A549 (cell line): ENCODE data around the gene GMDS. TPM values are rescaled to one million over a fixed set of nuclear protein-coding genes. Genes with fewer than 3 reads are reported as not detected.
"Not testable (repeated sequence)": the region's sequence is repeated elsewhere in the genome, so short reads cannot be mapped to it uniquely, and the experiment has no call there.

Experiments
- ATAC-seq, 2 experiments: fragments of 200-7000 bp in 1 of 2; fragments of >200 bp in 1 of 2; cut with Nextera tagmentation in 1 of 2; cut with Tn5 transposase in 1 of 2; 3 replicates each; pipeline versions ENCODE4 v1.8.0 to v1.9.1; 2018 to 2020; ENCODE audit warnings: mild to moderate bottlenecking in 1 of 2, moderate library complexity in 1 of 2
- CTCF ChIA-PET: fragments of 300-600 bp; sonication (Branson Sonifier 250); formaldehyde crosslinking; extraction: SDS; loops from one replicate; lab custom pipeline; 2021; ENCODE audit warnings: antibody characterized with exemption, inconsistent platforms; lab: Yijun Ruan, JAX
- POLR2A ChIA-PET: fragments of 350-600 bp; formaldehyde crosslinking; extraction: SDS; loops from one replicate; lab custom pipeline; 2021; ENCODE audit warnings: antibody characterized with exemption, inconsistent platforms; lab: Yijun Ruan, JAX
- DNase-seq, 2 experiments: peaks; one replicate each; pipeline versions ENCODE4 v3.0.0 to v3.0.0-alpha.2; 2011 to 2016; ENCODE audit warnings: low read depth in 1 of 2, low spot score in 1 of 2
- FAIRE-seq: peaks from 2 replicates; lab custom pipeline; 2011; peaks lifted over from hg19 to GRCh38; lab: Jason Lieb, UNC
- H3K27ac ChIP-seq, 2 experiments: fragments of >200 bp; sonication (Bioruptor Twin); formaldehyde crosslinking; 3 replicates each; pipeline ENCODE4 v1.5.1; 2016 to 2017
- H3K4me1 ChIP-seq: fragments of >200 bp; sonication (Bioruptor Twin); formaldehyde crosslinking; 3 replicates; pipeline ENCODE4 v1.6.1; 2016
- H3K4me2 ChIP-seq: fragments of >200 bp; sonication (Bioruptor Twin); formaldehyde crosslinking; 3 replicates; pipeline ENCODE4 v1.6.1; 2016
- H3K4me3 ChIP-seq: fragments of >200 bp; sonication (Bioruptor Twin); formaldehyde crosslinking; 3 replicates; pipeline ENCODE4 v1.5.1; 2016
- H3K9me3 ChIP-seq: fragments of >200 bp; sonication (Bioruptor Twin); formaldehyde crosslinking; 3 replicates; pipeline ENCODE4 v1.6.1; 2016
- ATOH8 ChIP-seq: fragments of 250-450 bp; sonication (Bioruptor Pico); IDR thresholded peaks from 2 replicates; pipeline ENCODE4 v1.5.0; 2020; ENCODE audit warnings: low read depth, mild to moderate bottlenecking, moderate library complexity
- CBX8 ChIP-seq: fragments of 200-600 bp; sonication (generic); IDR thresholded peaks from 2 replicates; pipeline ENCODE4 v1.6.1; 2016
- CEBPB ChIP-seq, 2 experiments: fragments of >200 bp in 1 of 2; sonication (Bioruptor Twin) in 1 of 2; formaldehyde crosslinking in 1 of 2; IDR thresholded peaks; 2 replicates each; pipeline ENCODE4 v1.6.1; 2012 to 2016
- EHF ChIP-seq: fragments of 250-450 bp; sonication (Bioruptor Pico); IDR thresholded peaks from 2 replicates; pipeline ENCODE4 v1.5.0; 2020; ENCODE audit warnings: mild to moderate bottlenecking
- FOSB ChIP-seq: fragments of 250-450 bp; sonication (Bioruptor Pico); IDR thresholded peaks from 2 replicates; pipeline ENCODE4 v1.5.0; 2020; ENCODE audit warnings: mild to moderate bottlenecking, moderate library complexity
- HOXB5 ChIP-seq: fragments of 250-450 bp; sonication (Bioruptor Pico); IDR thresholded peaks from 2 replicates; pipeline ENCODE4 v1.5.0; 2020; ENCODE audit warnings: mild to moderate bottlenecking, moderate library complexity
- KDM1A ChIP-seq: fragments of 200-600 bp; sonication (generic); IDR thresholded peaks from 2 replicates; pipeline ENCODE4 v1.6.1; 2016; ENCODE audit warnings: low read depth, mild to moderate bottlenecking
- KDM5A ChIP-seq: fragments of 200-600 bp; sonication (generic); IDR thresholded peaks from 2 replicates; pipeline ENCODE4 v1.6.1; 2016; ENCODE audit warnings: antibody characterized with exemption, mild to moderate bottlenecking
- MAFK ChIP-seq: fragments of 450-650 bp; IDR thresholded peaks from 2 replicates; pipeline ENCODE4 v1.6.1; 2014; ENCODE audit not compliant: partially characterized antibody
- MAZ ChIP-seq: fragments of 150-350 bp; IDR thresholded peaks from 2 replicates; pipeline ENCODE4 v1.6.1; 2014; ENCODE audit warnings: antibody characterized with exemption, low read depth, low read length, borderline replicate concordance
- MYC ChIP-seq: IDR thresholded peaks from 2 replicates; pipeline ENCODE4 v1.6.1; 2012; ENCODE audit warnings: mild to moderate bottlenecking, inconsistent platforms, low read length, improper control_type of control experiment, borderline replicate concordance
- NFE2L2 ChIP-seq: fragments of 150-350 bp; conservative IDR thresholded peaks from 2 replicates; pipeline ENCODE4 v1.6.1; 2014; ENCODE audit warnings: low read length
- NR3C1 ChIP-seq: fragments of >200 bp; sonication (Bioruptor Twin); formaldehyde crosslinking; IDR thresholded peaks from 3 replicates; pipeline ENCODE4 v1.6.1; 2017
- PHF8 ChIP-seq: fragments of 200-600 bp; sonication (generic); IDR thresholded peaks from 2 replicates; pipeline ENCODE4 v1.6.1; 2016; ENCODE audit warnings: low read depth, mild to moderate bottlenecking, antibody characterized with exemption, moderate library complexity, borderline replicate concordance
- POLR2A ChIP-seq: IDR thresholded peaks from 2 replicates; pipeline ENCODE4 v1.6.1; 2012; ENCODE audit warnings: mild to moderate bottlenecking, low read length
- RAD21 ChIP-seq, 2 experiments: fragments of >200 bp in 1 of 2; sonication (Bioruptor Twin) in 1 of 2; formaldehyde crosslinking in 1 of 2; IDR thresholded peaks in 1 of 2; conservative IDR thresholded peaks in 1 of 2; 2 replicates in 1 of 2; 3 replicates in 1 of 2; pipeline ENCODE4 v1.6.1; 2012 to 2018; ENCODE audit warnings: inconsistent platforms in 1 of 2
- RARB ChIP-seq: fragments of 250-450 bp; sonication (Bioruptor Pico); IDR thresholded peaks from 2 replicates; pipeline ENCODE4 v1.8.0; 2021; ENCODE audit warnings: mild to moderate bottlenecking, moderate library complexity
- REST ChIP-seq: fragments of 200-600 bp; sonication (generic); IDR thresholded peaks from 2 replicates; pipeline ENCODE4 v1.6.1; 2016; ENCODE audit warnings: antibody characterized with exemption, mild to moderate bottlenecking, moderate library complexity
- SREBF2 ChIP-seq: fragments of 450-650 bp; IDR thresholded peaks from 2 replicates; pipeline ENCODE4 v1.6.1; 2014; ENCODE audit warnings: mild to moderate bottlenecking, moderate library complexity
- USF2 ChIP-seq: fragments of 450-650 bp; IDR thresholded peaks from 2 replicates; pipeline ENCODE4 v1.6.1; 2014; ENCODE audit warnings: antibody characterized with exemption
- ZFP36 ChIP-seq: fragments of 450-650 bp; IDR thresholded peaks from 2 replicates; pipeline ENCODE4 v1.6.1; 2014; ENCODE audit warnings: borderline replicate concordance; ENCODE audit not compliant: partially characterized antibody
- ZNF302 ChIP-seq: fragments of 250-450 bp; sonication (Bioruptor Pico); IDR thresholded peaks from 2 replicates; pipeline ENCODE4 v1.9.0; 2021; ENCODE audit warnings: inconsistent platforms, mild to moderate bottlenecking, moderate library complexity
- ZSCAN20 ChIP-seq: fragments of 250-450 bp; sonication (Bioruptor Pico); IDR thresholded peaks from 2 replicates; pipeline ENCODE4 v1.8.0; 2022; ENCODE audit warnings: mild to moderate bottlenecking, moderate library complexity
- WGBS: methylation state at CpG from one replicate; pipeline ENCODE4 v1.1.6; 2017; ENCODE audit errors: missing lambda C conversion rate; 5-methylcytosine and 5-hydroxymethylcytosine counted together
- polyA plus RNA-seq, 4 experiments: library from polyadenylated mRNA; depleted of rRNA in 3 of 4; stranded (reverse); fragments of >200 nt; fragmentation: RNase III in 1 of 4; extraction: RNeasy Plus Mini Kit Qiagen cat#74134 plus additional on column Dnase treatment in 1 of 4; gene quantifications; 2 replicates in 3 of 4; 3 replicates in 1 of 4; pipeline ENCODE4 v1.2.3, GENCODE V29; 2011 to 2017
- TF ChIP-seq, protein P1 (sequence below): fragments of 150-350 bp; IDR thresholded peaks from 2 replicates; pipeline ENCODE4 v1.6.1; 2014; ENCODE audit warnings: low read depth, mild to moderate bottlenecking, low read length
- TF ChIP-seq, protein P2 (sequence below): fragments of >200 bp; sonication (Bioruptor Twin); formaldehyde crosslinking; IDR thresholded peaks from 3 replicates; pipeline ENCODE4 v1.5.1; 2016
- TF ChIP-seq, protein P3 (sequence below): IDR thresholded peaks from 2 replicates; pipeline ENCODE4 v1.6.1; 2012; ENCODE audit warnings: low read depth, borderline replicate concordance

Gene GMDS
- polyA plus RNA-seq, 2 of the 4 experiments (the other 2 are of a cell fraction), result 9.9 to 12.4 TPM

DNA sequence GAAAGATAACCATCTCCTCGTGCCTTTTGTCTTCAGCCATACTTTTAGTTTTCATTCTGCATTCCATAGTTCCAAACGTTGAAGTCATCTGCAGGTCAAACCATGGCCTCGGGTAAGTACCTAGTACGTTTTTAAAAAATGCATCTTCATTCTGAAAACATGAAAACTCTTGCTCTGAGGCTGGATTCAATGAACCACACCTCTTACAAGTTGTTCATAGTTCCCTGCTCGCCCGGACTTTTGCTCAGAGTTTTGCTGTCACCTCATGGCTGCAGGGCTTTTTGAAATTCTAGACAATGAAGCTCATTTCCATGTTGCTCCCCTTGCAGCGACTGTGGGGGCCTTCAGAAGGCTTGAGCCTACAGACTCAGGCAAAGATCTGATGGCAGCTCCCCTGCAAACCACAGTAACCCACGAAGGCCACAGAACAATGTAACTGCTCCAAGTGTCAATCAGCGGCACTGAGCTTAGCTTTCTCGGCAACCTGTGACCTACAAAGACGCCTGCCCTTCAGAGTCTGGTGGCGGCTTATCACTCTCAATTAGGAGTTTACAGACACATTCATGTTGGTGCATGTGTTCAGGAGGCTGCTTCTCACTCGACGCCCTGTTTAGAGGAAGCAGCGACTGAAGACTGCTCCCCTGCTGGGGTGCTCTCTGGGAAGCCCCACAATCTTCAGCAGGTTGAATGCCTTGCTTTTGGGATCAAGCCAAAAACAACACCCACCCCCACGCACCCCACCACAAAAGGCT lies 574.5 kb downstream of the GMDS start:
- no peaks in the 10 kb centered on the region for H3K4me1 ChIP-seq
- CTCF ChIA-PET, result interaction anchor here (1.2 kb wide), 1 partner anchor 15 kb away, joined by 3 read pairs; no protein-coding TSS in a partner anchor
- no peaks in the 10 kb centered on the region for H3K9me3 ChIP-seq
- TF ChIP-seq REST (no peak), SREBF2 (no peak), NR3C1 (no peak), KDM1A (no peak), CBX8 (no peak), KDM5A (no peak), HOXB5 (no peak), EHF (CRISPR knock-in tag) (no peak), CEBPB (IDR thresholded peaks at IDR 0.05) (no peak), PHF8 (no peak), POLR2A (no peak), NFE2L2 (no peak), ZNF302 (no peak), MAFK (no peak), RARB (CRISPR knock-in tag) (no peak)
- TF ChIP-seq, protein P1, sequence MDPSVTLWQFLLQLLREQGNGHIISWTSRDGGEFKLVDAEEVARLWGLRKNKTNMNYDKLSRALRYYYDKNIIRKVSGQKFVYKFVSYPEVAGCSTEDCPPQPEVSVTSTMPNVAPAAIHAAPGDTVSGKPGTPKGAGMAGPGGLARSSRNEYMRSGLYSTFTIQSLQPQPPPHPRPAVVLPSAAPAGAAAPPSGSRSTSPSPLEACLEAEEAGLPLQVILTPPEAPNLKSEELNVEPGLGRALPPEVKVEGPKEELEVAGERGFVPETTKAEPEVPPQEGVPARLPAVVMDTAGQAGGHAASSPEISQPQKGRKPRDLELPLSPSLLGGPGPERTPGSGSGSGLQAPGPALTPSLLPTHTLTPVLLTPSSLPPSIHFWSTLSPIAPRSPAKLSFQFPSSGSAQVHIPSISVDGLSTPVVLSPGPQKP, result no peak
- POLR2A ChIA-PET, result no interaction called here
- 65% methylated on average over 16 of the region's 16 CpGs for WGBS
- H3K4me3 ChIP-seq, result no peak overlapping the region
- DNase-seq (no peak), FAIRE-seq (no peak), ATAC-seq (no peak)
- H3K27ac ChIP-seq, result no peak overlapping the region
- no peak overlapping the region for H3K4me2 ChIP-seq

DNA sequence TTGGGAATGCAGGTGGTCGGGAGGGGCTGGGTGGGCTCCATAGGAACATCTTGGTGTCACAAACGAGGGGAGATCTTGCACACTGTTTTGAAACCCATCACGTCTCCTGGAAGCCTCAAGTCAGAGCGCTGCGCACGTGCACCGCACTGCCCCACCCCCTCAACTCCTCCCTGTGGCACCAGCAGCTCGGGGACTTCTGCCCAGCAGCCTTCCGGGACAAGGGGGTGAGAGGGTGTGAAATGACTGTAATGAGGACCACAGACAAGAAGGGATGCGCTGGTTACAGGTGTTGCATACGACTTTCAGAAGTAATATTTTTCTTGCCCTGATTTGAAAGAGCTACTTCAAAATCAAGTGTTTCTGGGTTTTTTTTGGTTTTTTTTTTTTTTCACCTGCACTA lies 575.4 kb downstream of the GMDS start:
- Histone ChIP-seq H3K4me2 (no peak overlapping the region), H3K4me1 (no peaks in the 10 kb centered on the region), H3K9me3 (no peaks in the 10 kb centered on the region), H3K27ac (no peak overlapping the region), H3K4me3 (no peak overlapping the region)
- ATAC-seq (no peak), DNase-seq (no peak), FAIRE-seq (no peak)
- POLR2A ChIA-PET, result no interaction called here
- no peak for TF ChIP-seq ZSCAN20 (CRISPR knock-in tag)
- TF ChIP-seq ATOH8 (CRISPR knock-in tag), result no peak
- TF ChIP-seq FOSB (CRISPR knock-in tag), result no peak
- TF ChIP-seq, protein P2, sequence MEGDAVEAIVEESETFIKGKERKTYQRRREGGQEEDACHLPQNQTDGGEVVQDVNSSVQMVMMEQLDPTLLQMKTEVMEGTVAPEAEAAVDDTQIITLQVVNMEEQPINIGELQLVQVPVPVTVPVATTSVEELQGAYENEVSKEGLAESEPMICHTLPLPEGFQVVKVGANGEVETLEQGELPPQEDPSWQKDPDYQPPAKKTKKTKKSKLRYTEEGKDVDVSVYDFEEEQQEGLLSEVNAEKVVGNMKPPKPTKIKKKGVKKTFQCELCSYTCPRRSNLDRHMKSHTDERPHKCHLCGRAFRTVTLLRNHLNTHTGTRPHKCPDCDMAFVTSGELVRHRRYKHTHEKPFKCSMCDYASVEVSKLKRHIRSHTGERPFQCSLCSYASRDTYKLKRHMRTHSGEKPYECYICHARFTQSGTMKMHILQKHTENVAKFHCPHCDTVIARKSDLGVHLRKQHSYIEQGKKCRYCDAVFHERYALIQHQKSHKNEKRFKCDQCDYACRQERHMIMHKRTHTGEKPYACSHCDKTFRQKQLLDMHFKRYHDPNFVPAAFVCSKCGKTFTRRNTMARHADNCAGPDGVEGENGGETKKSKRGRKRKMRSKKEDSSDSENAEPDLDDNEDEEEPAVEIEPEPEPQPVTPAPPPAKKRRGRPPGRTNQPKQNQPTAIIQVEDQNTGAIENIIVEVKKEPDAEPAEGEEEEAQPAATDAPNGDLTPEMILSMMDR, result no peak
- no peak for TF ChIP-seq MYC
- no peak for TF ChIP-seq RAD21 (conservative IDR thresholded peaks at IDR 0.05 in 1 of 2, IDR thresholded peaks at IDR 0.05 in 1 of 2)
- TF ChIP-seq ZFP36, result no peak
- no peak for TF ChIP-seq KDM5A
- no peak for TF ChIP-seq MAZ
- no peak for TF ChIP-seq USF2
- TF ChIP-seq, protein P3, sequence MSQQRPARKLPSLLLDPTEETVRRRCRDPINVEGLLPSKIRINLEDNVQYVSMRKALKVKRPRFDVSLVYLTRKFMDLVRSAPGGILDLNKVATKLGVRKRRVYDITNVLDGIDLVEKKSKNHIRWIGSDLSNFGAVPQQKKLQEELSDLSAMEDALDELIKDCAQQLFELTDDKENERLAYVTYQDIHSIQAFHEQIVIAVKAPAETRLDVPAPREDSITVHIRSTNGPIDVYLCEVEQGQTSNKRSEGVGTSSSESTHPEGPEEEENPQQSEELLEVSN, result no peak
- TF ChIP-seq MAFK, result no peak
- CTCF ChIA-PET, result interaction anchor here (1.2 kb wide), 1 partner anchor 15 kb away, joined by 3 read pairs; no protein-coding TSS in a partner anchor
- WGBS, result 74% methylated on average over 11 of the region's 11 CpGs

- CTCF ChIA-PET, result interaction anchor here (0.6 kb wide), 2 partner anchors 57 to 360 kb away, joined by 4 to 5 read pairs; no protein-coding TSS in a partner anchor
- FAIRE-seq, H3K4me3 ChIP-seq, H3K9me3 ChIP-seq, H3K27ac ChIP-seq, H3K4me1 ChIP-seq, DNase-seq, H3K4me2 ChIP-seq, POLR2A ChIA-PET, ATAC-seq: not testable (repeated sequence)
- WGBS, result 85% methylated on average over 5 of the region's 5 CpGs
Measured at GRCh38 chr6:1668456-1668855, 576.9 kb downstream of the GMDS start.
